PC-3 (cell line): ENCODE results near the gene LUC7L2. TPM values are rescaled to one million over a fixed set of nuclear protein-coding genes. Genes with fewer than 3 reads are reported as not detected.

ENCODE experiments used
- ATAC-seq: fragments of 200-7000 bp; cut with Tn5 transposase; 2 replicates; pipeline ENCODE4 v1.9.1; 2020; ENCODE audit warnings: mild to moderate bottlenecking, moderate library complexity
- BruUV-seq: library from RNA; stranded (reverse); fragments of 400-500 nt; replicated peaks from 2 replicates; lab custom pipeline; 2021; lab: Mats Ljungman, UMichigan
- CTCF ChIA-PET: fragments of 300-600 bp; sonication (Branson Sonifier 250); formaldehyde crosslinking; loops from one replicate; lab custom pipeline; 2022; ENCODE audit warnings: antibody characterized with exemption; lab: Charles Lee
- POLR2A ChIA-PET: fragments of 300-600 bp; sonication (Branson Sonifier 250); formaldehyde crosslinking; loops from one replicate; lab custom pipeline; 2022; ENCODE audit warnings: antibody characterized with exemption; ENCODE audit not compliant: unreplicated experiment; lab: Charles Lee
- DNase-seq: peaks from one replicate; pipeline ENCODE4 v3.0.0-alpha.2; 2015
- H2AFZ ChIP-seq: fragments of 300-600 bp; sonication (generic); 2 replicates; pipeline ENCODE4 v1.6.0; 2016; ENCODE audit warnings: antibody characterized with exemption, low read length
- H3F3A ChIP-seq: fragments of 300-600 bp; sonication (generic); one replicate; pipeline ENCODE4 v1.6.0; 2017; ENCODE audit warnings: antibody characterized with exemption, low read length, control low read depth, mild to moderate bottlenecking; ENCODE audit not compliant: unreplicated experiment
- H3K27ac ChIP-seq: fragments of 300-600 bp; sonication (generic); 2 replicates; pipeline ENCODE4 v1.5.1; 2016; ENCODE audit warnings: mild to moderate bottlenecking, low read length
- H3K27me3 ChIP-seq: fragments of 300-600 bp; sonication (generic); 2 replicates; pipeline ENCODE4 v1.6.1; 2016; ENCODE audit warnings: low read length, mixed read lengths
- H3K36me3 ChIP-seq: fragments of 300-600 bp; sonication (generic); 2 replicates; pipeline ENCODE4 v1.6.1; 2016; ENCODE audit warnings: low read depth, mixed run types, low read length, mixed read lengths
- H3K4me1 ChIP-seq: fragments of 300-600 bp; sonication (generic); 2 replicates; pipeline ENCODE4 v1.5.1; 2016; ENCODE audit warnings: low read length; ENCODE audit not compliant: insufficient read depth
- H3K4me2 ChIP-seq: fragments of 300-600 bp; sonication (generic); 2 replicates; pipeline ENCODE4 v1.6.0; 2016; ENCODE audit warnings: low read length
- H3K4me3 ChIP-seq: fragments of 300-600 bp; sonication (generic); 2 replicates; pipeline ENCODE4 v1.5.1; 2016; ENCODE audit warnings: mild to moderate bottlenecking, low read length, mixed read lengths
- H3K79me2 ChIP-seq: fragments of 300-600 bp; sonication (generic); 2 replicates; pipeline ENCODE4 v1.6.1; 2017; ENCODE audit warnings: low read length, mixed read lengths
- H3K9ac ChIP-seq: fragments of 300-600 bp; sonication (generic); 2 replicates; pipeline ENCODE4 v1.6.0; 2016; ENCODE audit warnings: mild to moderate bottlenecking, low read length
- H3K9me2 ChIP-seq: fragments of 300-600 bp; sonication (generic); replicated peaks from 2 replicates; pipeline ENCODE4 v1.6.1; 2016; ENCODE audit warnings: mixed run types, low read length, mixed read lengths
- H3K9me3 ChIP-seq: fragments of 300-600 bp; sonication (generic); 2 replicates; pipeline ENCODE4 v1.6.1; 2016; ENCODE audit warnings: low read length, mixed read lengths
- H4K20me1 ChIP-seq: fragments of 300-600 bp; sonication (generic); 2 replicates; pipeline ENCODE4 v1.6.1; 2016; ENCODE audit warnings: low read length, mixed read lengths
- CTCF ChIP-seq: fragments of 300-600 bp; sonication (generic); conservative IDR thresholded peaks from 2 replicates; pipeline ENCODE4 v1.5.1; 2017; ENCODE audit warnings: antibody characterized with exemption, low read depth, mild to moderate bottlenecking, low read length
- EZH2 ChIP-seq: fragments of 300-600 bp; sonication (generic); IDR thresholded peaks from one replicate; pipeline ENCODE4 v1.6.1; 2017; ENCODE audit warnings: antibody characterized with exemption, mild to moderate bottlenecking, low read length; ENCODE audit not compliant: unreplicated experiment
- EZH2phosphoT487 ChIP-seq: fragments of 300-600 bp; sonication (generic); IDR thresholded peaks from 2 replicates; pipeline ENCODE4 v1.6.1; 2018; ENCODE audit warnings: mild to moderate bottlenecking, antibody characterized with exemption, low read length, borderline replicate concordance
- intact Hi-C: fragments of 100-400 bp; cut with micrococcal nuclease; formaldehyde crosslinking; loops from 2 replicates; pipeline ENCODE4 v1.9.0; 2023
- total RNA-seq: library from RNA; depleted of rRNA; stranded (reverse); fragments of >200 nt; gene quantifications from 2 replicates; pipeline ENCODE4 v1.2.3, GENCODE V29; 2014

The LUC7L2 gene
- total RNA-seq, 1 experiment from 2014 or later: 67.4 TPM

GRCh38 chr7:139367438-139368155, 7.9 kb downstream of the LUC7L2 start:
- DNase-seq (no peak), ATAC-seq (no peak)
- H3K4me1 ChIP-seq: peaks cover 3% of the 10 kb centered on the region; the same call in 1 of the 2 replicates
- H4K20me1 ChIP-seq: peaks cover 68% of the 10 kb centered on the region
- intact Hi-C loops: no loop called here
- no peak for TF ChIP-seq EZH2
- no peaks in the 10 kb centered on the region for H3K9me3 ChIP-seq
- no peak overlapping the region for H3K4me3 ChIP-seq
- H3K9me2 ChIP-seq: no peaks in the 10 kb centered on the region
- no TSS peak for BruUV-seq
- no peaks in the 10 kb centered on the region for H3F3A ChIP-seq
- peaks cover 27% of the 10 kb centered on the region for H3K36me3 ChIP-seq
- no peak overlapping the region for H3K9ac ChIP-seq
- no peak overlapping the region for H3K27ac ChIP-seq
- H3K79me2 ChIP-seq: peaks cover 100% of the 10 kb centered on the region
- POLR2A ChIA-PET: no interaction called here
- no peaks in the 10 kb centered on the region for H3K27me3 ChIP-seq
- H3K4me2 ChIP-seq: no peak overlapping the region
- CTCF ChIA-PET: interaction anchor here (0.6 kb wide), 1 partner anchor 963 kb away, joined by 3 read pairs; no protein-coding TSS in a partner anchor
- H2AFZ ChIP-seq: no peak overlapping the region

- Histone ChIP-seq H3K27me3 (no peaks in the 10 kb centered on the region), H3K4me1 (no peaks in the 10 kb centered on the region), H4K20me1 (peaks cover 63% of the 10 kb centered on the region), H3K27ac (no peak overlapping the region), H2AFZ (no peak overlapping the region), H3F3A (no peaks in the 10 kb centered on the region), H3K9me2 (no peaks in the 10 kb centered on the region), H3K9me3 (no peaks in the 10 kb centered on the region), H3K79me2 (peaks cover 100% of the 10 kb centered on the region), H3K36me3 (peaks cover 19% of the 10 kb centered on the region; the same call in 1 of the 2 replicates), H3K9ac (no peak overlapping the region), H3K4me2 (no peak overlapping the region), H3K4me3 (no peak overlapping the region)
- TF ChIP-seq EZH2: no peak
- TF ChIP-seq EZH2phosphoT487: no peak
- ChIA-PET CTCF (interaction anchor here (0.7 to 0.9 kb wide), 2 partner anchors 49 to 92 kb away, joined by 3 read pairs; no protein-coding TSS in a partner anchor), POLR2A (interaction anchor here (0.5 kb wide), 1 partner anchor 76 kb away, joined by 17 read pairs; no protein-coding TSS in a partner anchor)
- DNase-seq (no peak), ATAC-seq (no peak)
- intact Hi-C loops: no loop called here
- no TSS peak for BruUV-seq
Measured at GRCh38 chr7:139370301-139370942, 10.7 kb downstream of the LUC7L2 start.

GRCh38 chr7:139370943-139371313, 11.2 kb downstream of the LUC7L2 start:
- Histone ChIP-seq H3K9ac (no peak overlapping the region), H3K4me2 (no peak overlapping the region), H2AFZ (no peak overlapping the region), H3K9me2 (no peaks in the 10 kb centered on the region), H3K4me3 (no peak overlapping the region), H3K36me3 (peaks cover 20% of the 10 kb centered on the region), H3F3A (no peaks in the 10 kb centered on the region), H3K27ac (no peak overlapping the region), H3K9me3 (no peaks in the 10 kb centered on the region), H4K20me1 (peaks cover 63% of the 10 kb centered on the region), H3K27me3 (no peaks in the 10 kb centered on the region), H3K4me1 (no peaks in the 10 kb centered on the region), H3K79me2 (peaks cover 100% of the 10 kb centered on the region)
- POLR2A ChIA-PET: interaction anchor here (0.6 kb wide), 1 partner anchor 24 kb away, joined by 12 read pairs; no protein-coding TSS in a partner anchor
- DNase-seq: no peak
- no TSS peak for BruUV-seq
- intact Hi-C loops: no loop called here
- no peak for ATAC-seq
- CTCF ChIA-PET: interaction anchor here (0.7 to 0.9 kb wide), 2 partner anchors 50 to 92 kb away, joined by 3 read pairs; no protein-coding TSS in a partner anchor
- TF ChIP-seq EZH2phosphoT487: no peak
- no peak for TF ChIP-seq CTCF
